GM21576 (cell line): ENCODE data around the gene NR1D2.

ENCODE experiments used
- ATAC-seq: cut with Tn5 transposase; IDR thresholded peaks from one replicate; pipeline ENCODE4 v1.9.1; 2021; ENCODE audit warnings: mild to moderate bottlenecking, moderate library complexity; ENCODE audit not compliant: unreplicated experiment

The NR1D2 gene

DNA sequence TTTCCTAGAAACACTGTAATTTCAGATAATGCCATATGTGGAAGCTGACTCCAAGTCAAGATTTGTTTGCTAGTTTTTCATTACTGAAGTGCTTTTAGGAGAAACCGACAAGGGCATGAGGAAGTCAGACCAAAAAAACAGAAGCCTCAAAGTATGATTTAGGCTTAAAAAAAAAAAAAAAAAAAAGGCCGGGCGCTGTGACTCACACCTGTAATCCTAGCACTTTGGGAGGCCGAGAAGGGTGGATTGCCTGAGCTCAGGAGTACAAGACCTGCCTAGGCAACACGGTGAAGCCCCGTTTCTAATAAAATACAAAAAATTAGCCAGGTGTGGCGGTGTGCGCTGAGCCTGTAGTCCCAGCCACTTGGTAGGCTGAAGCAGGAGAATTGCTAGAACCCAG is 16.6 kb upstream of the NR1D2 start:
- ATAC-seq = no peak

- ATAC-seq = no peak
Observed at GRCh38 chr3:23931597-23931996, 13.5 kb upstream of the NR1D2 start.

DNA sequence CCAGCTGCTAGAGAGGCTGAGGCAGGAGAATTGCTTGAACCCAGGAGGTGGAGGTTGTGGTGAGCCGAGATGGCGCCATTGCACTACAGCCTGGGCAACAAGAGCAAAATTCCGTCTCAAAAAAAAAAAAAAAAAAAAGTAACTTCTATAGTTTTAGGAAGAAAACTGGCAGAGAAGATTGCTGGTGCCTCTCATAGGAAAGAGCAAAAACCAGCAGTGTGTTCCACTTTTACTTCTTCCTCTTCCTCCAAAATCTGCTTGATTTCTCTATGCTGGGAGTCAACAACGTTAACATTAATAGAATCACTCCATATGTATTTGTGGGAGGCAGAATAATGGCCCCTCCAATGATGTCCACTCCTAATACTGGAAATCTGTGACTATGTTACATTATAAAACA is 12.5 kb upstream of the NR1D2 start:
- no peak for ATAC-seq

- ATAC-seq = no peak
Observed at GRCh38 chr3:23934253-23934652, 10.8 kb upstream of the NR1D2 start.

GRCh38 chr3:23937296-23937695 is 7.8 kb upstream of the NR1D2 start:
- no peak for ATAC-seq

DNA sequence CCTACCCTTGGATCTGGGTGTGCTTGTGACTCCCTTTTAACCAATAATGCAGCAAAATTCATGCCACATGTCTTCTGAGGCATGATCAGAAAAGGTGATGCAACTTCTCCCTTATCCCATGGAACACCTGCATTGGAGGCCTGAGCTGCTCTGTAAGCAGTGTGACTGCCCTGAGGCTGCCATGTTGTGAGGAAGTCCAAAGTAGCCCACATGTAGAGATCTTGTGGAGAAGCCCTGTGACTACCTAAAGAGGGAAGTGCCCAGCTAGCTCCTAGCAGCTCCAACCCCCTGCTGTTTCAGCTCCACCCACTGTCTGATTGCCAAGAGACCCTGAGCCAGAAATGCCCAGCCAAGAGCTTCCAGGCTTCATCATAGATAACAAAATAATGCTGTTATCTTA is 6.4 kb upstream of the NR1D2 start:
- no peak for ATAC-seq

- ATAC-seq = no peak
Observed at GRCh38 chr3:23940775-23941174, 4.3 kb upstream of the NR1D2 start.

- ATAC-seq = no peak
Observed at GRCh38 chr3:23941440-23941839, 3.6 kb upstream of the NR1D2 start.

- ATAC-seq = no peak
Observed at GRCh38 chr3:23942546-23942945, 2.5 kb upstream of the NR1D2 start.

GRCh38 chr3:23944007-23944783 is 891 bp upstream of the NR1D2 start:
- no peak for ATAC-seq

- ATAC-seq = no peak
Observed at GRCh38 chr3:23945663-23945912, 502 bp downstream of the NR1D2 start.

DNA sequence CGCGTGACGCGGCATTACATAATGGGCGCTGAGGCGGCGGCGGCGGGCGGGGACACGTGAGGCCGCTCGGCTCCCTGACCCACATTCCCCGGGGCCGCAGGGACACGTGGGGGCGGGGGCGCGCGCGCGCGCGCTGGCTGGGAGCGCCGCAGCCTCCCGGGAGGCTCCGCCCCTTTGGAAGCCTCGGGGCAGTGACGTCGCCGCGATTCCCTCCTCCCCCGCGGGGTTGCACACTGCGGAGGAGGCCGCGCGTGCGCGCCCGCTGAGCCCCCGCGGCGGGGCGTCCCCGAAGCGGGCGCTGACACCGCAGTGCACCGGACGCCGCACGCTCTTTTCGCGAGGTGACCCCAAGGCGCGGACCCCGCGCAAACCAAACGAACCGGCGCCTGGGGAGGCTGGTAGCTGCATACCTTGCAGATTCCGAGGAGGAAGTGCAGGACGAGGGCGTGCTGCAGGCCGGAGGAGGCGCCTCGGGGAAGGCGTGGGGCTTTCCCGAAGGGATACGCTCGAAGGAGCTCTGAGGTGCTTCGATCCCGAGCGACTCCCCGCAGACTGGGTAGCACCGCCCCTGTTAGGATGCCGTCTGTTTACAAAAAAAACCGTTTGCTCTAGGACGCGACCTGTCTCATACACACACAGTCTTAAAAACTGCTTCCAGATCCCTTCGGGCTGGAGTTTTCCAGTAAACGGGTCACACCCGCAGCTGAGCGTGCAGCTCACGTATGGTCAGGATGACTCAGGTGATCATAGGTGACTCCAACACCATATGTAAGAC is 1.0 kb downstream of the NR1D2 start:
- peak; percentile 70 for ATAC-seq

- no peak for ATAC-seq
Observed at GRCh38 chr3:23948761-23949160, 3.7 kb downstream of the NR1D2 start.

GRCh38 chr3:23949784-23950183 is 4.7 kb downstream of the NR1D2 start:
- peak; percentile 22 for ATAC-seq

- ATAC-seq = peak; percentile 18
Observed at GRCh38 chr3:23950293-23950692, 5.2 kb downstream of the NR1D2 start.

GRCh38 chr3:23952646-23953045 is 7.6 kb downstream of the NR1D2 start:
- peak; percentile 57 for ATAC-seq

DNA sequence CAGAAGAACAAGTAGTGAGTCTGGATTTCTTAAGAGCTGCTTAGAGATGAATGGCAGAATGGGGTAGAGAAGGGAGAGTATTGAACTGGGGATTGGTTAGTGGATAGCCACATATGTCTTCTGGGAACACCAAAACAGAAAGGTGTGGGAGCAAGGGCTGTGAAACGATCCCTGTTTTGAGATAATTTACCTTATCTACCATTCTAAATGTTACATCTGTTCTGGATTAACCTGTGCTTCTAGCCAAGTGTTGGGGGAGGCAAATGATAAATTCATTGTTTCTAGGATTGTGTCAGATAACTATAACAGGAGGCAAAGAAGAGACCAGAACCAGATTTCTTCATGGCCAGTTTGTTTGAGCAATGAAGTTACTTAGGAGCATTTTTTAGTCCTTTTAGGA is 8.4 kb downstream of the NR1D2 start:
- no peak for ATAC-seq

DNA sequence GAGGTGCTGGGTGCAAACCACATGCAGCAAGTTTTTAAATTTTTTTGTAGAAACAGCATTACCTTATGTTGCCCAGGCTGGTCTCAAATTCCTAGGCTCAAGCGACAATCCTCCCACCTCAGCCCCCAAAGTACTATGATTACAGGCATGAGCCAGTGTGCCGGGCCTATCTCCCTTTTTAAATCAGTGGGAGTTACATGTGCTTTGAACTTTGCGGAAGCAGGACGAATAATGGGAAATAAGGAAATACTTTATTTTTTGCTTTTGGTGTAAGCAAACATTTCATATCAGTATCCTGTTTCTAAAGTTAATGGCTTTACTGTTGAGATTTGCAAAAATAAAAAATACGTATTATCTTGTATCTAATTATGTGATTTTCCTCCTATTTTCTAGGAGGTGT is 9.1 kb downstream of the NR1D2 start:
- ATAC-seq = no peak

GRCh38 chr3:23956701-23957100 is 11.6 kb downstream of the NR1D2 start:
- ATAC-seq = no peak

GRCh38 chr3:23959135-23959900 is 14.2 kb downstream of the NR1D2 start:
- ATAC-seq = no peak

DNA sequence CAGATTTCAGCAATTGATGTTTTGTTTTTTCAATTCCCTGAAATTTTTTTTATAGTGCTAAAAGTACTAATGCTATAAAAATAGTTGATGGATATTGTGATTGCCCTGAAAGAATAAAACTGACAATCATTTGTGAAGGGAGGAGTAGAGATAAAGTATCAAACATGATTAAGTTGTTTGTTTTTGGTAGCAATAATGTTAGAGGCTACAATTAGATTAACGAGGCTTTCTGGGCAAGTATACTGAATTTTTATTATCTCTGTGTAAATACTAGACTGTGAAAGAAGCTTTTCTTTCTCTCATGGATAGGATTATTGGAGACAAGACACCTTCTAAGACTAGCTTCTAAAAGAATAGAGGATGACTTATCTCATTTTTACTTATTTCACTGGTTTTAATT is 15.6 kb downstream of the NR1D2 start:
- no peak for ATAC-seq

DNA sequence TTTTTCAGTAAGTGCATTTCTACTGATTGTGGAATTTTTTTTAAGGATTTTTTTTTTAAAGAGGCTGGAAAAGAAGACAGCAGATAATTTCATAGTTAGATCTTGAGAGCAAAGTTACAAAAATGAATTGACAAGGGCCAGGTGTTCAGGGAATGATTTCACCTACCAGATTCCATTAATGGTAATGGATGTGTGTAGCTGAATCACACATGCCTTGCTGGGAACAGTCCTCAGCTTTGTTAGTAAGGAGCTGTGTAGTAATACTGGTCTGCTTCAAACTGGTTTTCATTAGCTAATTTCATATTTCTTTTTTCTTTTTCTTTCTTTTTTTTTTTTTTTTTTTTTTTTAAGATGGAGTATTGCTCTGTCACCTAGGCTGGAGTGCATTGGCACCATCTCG is 16.0 kb downstream of the NR1D2 start:
- no peak for ATAC-seq
